ENCODE data around the gene LRRC71.
A peak's percentile ranks its signal among the peaks of the same experiment; 100 is the strongest.

Gene LRRC71

GRCh38 chr1:156920233-156921052 lies at the start of gene LRRC71 (continued):
- TF ChIP-seq ZNF677 (tag by site-specific recombination; IDR thresholded peaks at IDR 0.05) (no peak), REPIN1 (tag by site-specific recombination; IDR thresholded peaks at IDR 0.05; ENCODE audit: low read depth) (no peak), KLF7 (tag by site-specific recombination; IDR thresholded peaks at IDR 0.05; ENCODE audit: borderline replicate concordance) (no peak; the same call in 1 of the 2 replicates), ZFP37 (tag by site-specific recombination; IDR thresholded peaks at IDR 0.05) (no peak), ZNF768 (tag by site-specific recombination; IDR thresholded peaks at IDR 0.05) (no peak), ZSCAN18 (tag by site-specific recombination; IDR thresholded peaks at IDR 0.05) (no peak), SETDB1 (IDR thresholded peaks at IDR 0.05; ENCODE audit: insufficient read length, low read length) (no peak), ZNF223 (tag by site-specific recombination; IDR thresholded peaks at IDR 0.05) (no peak), KLF17 (tag by site-specific recombination; IDR thresholded peaks at IDR 0.05) (peak; percentile 75), TSHZ1 (tag by site-specific recombination; IDR thresholded peaks at IDR 0.05; ENCODE audit: borderline replicate concordance) (no peak), ZFP41 (tag by site-specific recombination; IDR thresholded peaks at IDR 0.05; ENCODE audit: borderline replicate concordance) (no peak), ZNF140 (tag by site-specific recombination; IDR thresholded peaks at IDR 0.05) (no peak), ZNF2 (tag by site-specific recombination; IDR thresholded peaks at IDR 0.05) (peak; percentile 62; the same call in 1 of the 2 replicates), ZNF707 (tag by site-specific recombination; IDR thresholded peaks at IDR 0.05) (no peak), ZNF202 (tag by site-specific recombination; IDR thresholded peaks at IDR 0.05; ENCODE audit: borderline replicate concordance) (no peak), OSR2 (tag by site-specific recombination; IDR thresholded peaks at IDR 0.05) (no peak), ZNF621 (tag by site-specific recombination; IDR thresholded peaks at IDR 0.05) (no peak), GLIS1 (tag by site-specific recombination; IDR thresholded peaks at IDR 0.05) (no peak), ZFHX2 (tag by site-specific recombination; conservative IDR thresholded peaks at IDR 0.05) (peak; percentile 61; the same call in 1 of the 2 replicates), ZNF626 (tag by site-specific recombination; IDR thresholded peaks at IDR 0.05) (no peak), KLF8 (tag by site-specific recombination; IDR thresholded peaks at IDR 0.05) (peak; percentile 50; the same call in 1 of the 2 replicates), HIC1 (tag by site-specific recombination; IDR thresholded peaks at IDR 0.05) (0 out of 2 replicates have a peak, but pooled peaks have one; percentile 21), PRDM6 (tag by site-specific recombination; IDR thresholded peaks at IDR 0.05) (no peak), ZNF600 (tag by site-specific recombination; IDR thresholded peaks at IDR 0.05) (peak; percentile 81; the same call in 1 of the 2 replicates), ZNF221 (tag by site-specific recombination; IDR thresholded peaks at IDR 0.05; ENCODE audit: borderline replicate concordance) (no peak), ZNF510 (tag by site-specific recombination; IDR thresholded peaks at IDR 0.05; ENCODE audit: insufficient replicate concordance) (no peak), ZNF449 (tag by site-specific recombination; IDR thresholded peaks at IDR 0.05) (peak; percentile 42; the same call in 1 of the 2 replicates), MZF1 (tag by site-specific recombination; IDR thresholded peaks at IDR 0.05; ENCODE audit: borderline replicate concordance) (no peak)
